Neural progenitor cell (in vitro differentiated cells): Measurements from ENCODE around the gene UBLCP1. TPM values are rescaled to one million over a fixed set of nuclear protein-coding genes. Genes with fewer than 3 reads are reported as not detected.

ENCODE experiments used
- DNase-seq: peaks from one replicate; pipeline ENCODE4 v3.0.0-alpha.2; 2016; ENCODE audit warnings: low spot score
- H2AFZ ChIP-seq: fragments of 200-600 bp; sonication (generic); replicated peaks from 2 replicates; pipeline ENCODE4 v1.6.1; 2016; ENCODE audit warnings: antibody characterized with exemption
- H3F3A ChIP-seq: fragments of 200-600 bp; sonication (generic); 2 replicates; pipeline ENCODE4 v1.6.1; 2016; ENCODE audit warnings: antibody characterized with exemption, low read depth
- H3K27ac ChIP-seq: fragments of 200-600 bp; sonication (generic); 2 replicates; pipeline ENCODE4 v1.5.1; 2016; ENCODE audit warnings: mild to moderate bottlenecking
- H3K27me3 ChIP-seq: fragments of 200-600 bp; sonication (generic); 2 replicates; pipeline ENCODE4 v1.6.1; 2016; ENCODE audit warnings: mild to moderate bottlenecking, moderate library complexity
- H3K36me3 ChIP-seq: fragments of 200-600 bp; sonication (generic); 2 replicates; pipeline ENCODE4 v1.5.1; 2016
- H3K4me1 ChIP-seq: fragments of 200-600 bp; sonication (generic); 2 replicates; pipeline ENCODE4 v1.6.1; 2016; ENCODE audit warnings: mixed run types
- H3K4me2 ChIP-seq: fragments of 200-600 bp; sonication (generic); 2 replicates; pipeline ENCODE4 v1.6.1; 2016
- H3K4me3 ChIP-seq: fragments of 200-600 bp; sonication (generic); 2 replicates; pipeline ENCODE4 v1.5.1; 2016
- H3K79me2 ChIP-seq: fragments of 200-600 bp; sonication (generic); 2 replicates; pipeline ENCODE4 v1.6.1; 2016; ENCODE audit warnings: low read depth
- H3K9ac ChIP-seq: fragments of 200-600 bp; sonication (generic); 2 replicates; pipeline ENCODE4 v1.6.1; 2016
- H3K9me3 ChIP-seq: fragments of 200-600 bp; sonication (generic); 2 replicates; pipeline ENCODE4 v1.5.1; 2016; ENCODE audit warnings: low read depth
- H4K20me1 ChIP-seq: fragments of 200-600 bp; sonication (generic); 2 replicates; pipeline ENCODE4 v1.6.1; 2016; ENCODE audit warnings: low read depth
- H3K27ac Mint-ChIP-seq: 3 replicates; pipeline ENCODE4 v1.8.0; 2021; ENCODE audit warnings: mixed read lengths
- H3K27me3 Mint-ChIP-seq: 2 replicates; pipeline ENCODE4 v1.8.0; 2022; ENCODE audit warnings: low read depth, mild to moderate bottlenecking, inconsistent platforms, moderate library complexity, mixed read lengths; ENCODE audit not compliant: insufficient read depth
- H3K36me3 Mint-ChIP-seq: 3 replicates; pipeline ENCODE4 v1.8.0; 2021; ENCODE audit warnings: mixed read lengths
- H3K4me1 Mint-ChIP-seq: 3 replicates; pipeline ENCODE4 v1.8.0; 2021; ENCODE audit warnings: mixed read lengths
- H3K4me3 Mint-ChIP-seq: 3 replicates; pipeline ENCODE4 v1.8.0; 2021; ENCODE audit warnings: mild to moderate bottlenecking, moderate library complexity, mixed read lengths
- H3K9me3 Mint-ChIP-seq: 3 replicates; pipeline ENCODE4 v1.8.0; 2020; ENCODE audit warnings: mixed read lengths
- CTCF ChIP-seq: fragments of 200-600 bp; sonication (generic); IDR thresholded peaks from 2 replicates; pipeline ENCODE4 v1.5.1; 2017; ENCODE audit warnings: antibody characterized with exemption, mild to moderate bottlenecking
- EZH2 ChIP-seq: fragments of 200-600 bp; sonication (generic); IDR thresholded peaks from 2 replicates; pipeline ENCODE4 v1.6.1; 2017; ENCODE audit warnings: antibody characterized with exemption, mild to moderate bottlenecking, moderate library complexity
- EZH2phosphoT487 ChIP-seq: fragments of 200-600 bp; sonication (generic); IDR thresholded peaks from 2 replicates; pipeline ENCODE4 v1.6.1; 2017; ENCODE audit warnings: antibody characterized with exemption
- total RNA-seq: library from RNA; depleted of rRNA; stranded (reverse); fragments of >200 nt; gene quantifications from 2 replicates; pipeline ENCODE4 v1.2.3, GENCODE V29; 2015; ENCODE audit warnings: low replicate concordance

UBLCP1 gene
- total RNA-seq, 1 donor from 2014 or later: 79.1 TPM

- peaks cover 3% of the 10 kb centered on the region for H3K27me3 Mint-ChIP-seq
- no peaks in the 10 kb centered on the region for H4K20me1 ChIP-seq
- H3K9me3 Mint-ChIP-seq: peaks cover 18% of the 10 kb centered on the region
Measured at GRCh38 chr5:159303286-159303685, 40.2 kb downstream of the UBLCP1 start.

GRCh38 chr5:159304961-159305595, 42.0 kb downstream of the UBLCP1 start:
- no peaks in the 10 kb centered on the region for H3K36me3 ChIP-seq
- H3K9ac ChIP-seq: no peak overlapping the region
- no peak overlapping the region for H3K27ac ChIP-seq
- Mint-ChIP-seq H3K27ac (no peak overlapping the region), H3K4me3 (no peak overlapping the region), H3K27me3 (peaks cover 12% of the 10 kb centered on the region), H3K9me3 (peaks cover 12% of the 10 kb centered on the region), H3K36me3 (no peaks in the 10 kb centered on the region), H3K4me1 (no peaks in the 10 kb centered on the region)
- no peak overlapping the region for H2AFZ ChIP-seq
- DNase-seq: no peak
- H3K27me3 ChIP-seq: peaks cover 29% of the 10 kb centered on the region
- no peaks in the 10 kb centered on the region for H3K4me1 ChIP-seq
- no peak for TF ChIP-seq CTCF
- TF ChIP-seq EZH2: no peak
- no peak for TF ChIP-seq EZH2phosphoT487
- H3F3A ChIP-seq: no peaks in the 10 kb centered on the region
- no peaks in the 10 kb centered on the region for H4K20me1 ChIP-seq
- H3K79me2 ChIP-seq: no peaks in the 10 kb centered on the region
- no peak overlapping the region for H3K4me2 ChIP-seq
- H3K4me3 ChIP-seq: no peak overlapping the region
- no peaks in the 10 kb centered on the region for H3K9me3 ChIP-seq

More at GRCh38 chr5:159303286-159303685, 40.2 kb downstream of the UBLCP1 start:
- Histone ChIP-seq H3K79me2 (no peaks in the 10 kb centered on the region), H3F3A (no peaks in the 10 kb centered on the region), H3K4me2 (no peak overlapping the region), H3K36me3 (no peaks in the 10 kb centered on the region), H3K4me3 (no peak overlapping the region), H3K9me3 (no peaks in the 10 kb centered on the region), H3K27me3 (peaks cover 11% of the 10 kb centered on the region), H3K4me1 (no peaks in the 10 kb centered on the region), H2AFZ (no peak overlapping the region), H3K27ac (no peak overlapping the region), H3K9ac (no peak overlapping the region)
- H3K36me3 Mint-ChIP-seq: no peaks in the 10 kb centered on the region
- H3K4me3 Mint-ChIP-seq: no peak overlapping the region
- no peak for DNase-seq
- no peaks in the 10 kb centered on the region for H3K4me1 Mint-ChIP-seq
- no peak for TF ChIP-seq CTCF
- no peak for TF ChIP-seq EZH2
- TF ChIP-seq EZH2phosphoT487: no peak
- no peak overlapping the region for H3K27ac Mint-ChIP-seq

GRCh38 chr5:159309689-159310433, 46.8 kb downstream of the UBLCP1 start:
- no peaks in the 10 kb centered on the region for H3F3A ChIP-seq
- peak overlapping the region; percentile 32 for H3K4me3 ChIP-seq
- H3K27me3 ChIP-seq: peaks cover 63% of the 10 kb centered on the region
- H3K4me3 Mint-ChIP-seq: no peak overlapping the region
- H3K27ac Mint-ChIP-seq: no peak overlapping the region
- H4K20me1 ChIP-seq: no peaks in the 10 kb centered on the region
- peaks cover 27% of the 10 kb centered on the region for H3K27me3 Mint-ChIP-seq
- peak overlapping the region; percentile 33 for H2AFZ ChIP-seq
- H3K36me3 ChIP-seq: no peaks in the 10 kb centered on the region
- H3K9me3 Mint-ChIP-seq: no peaks in the 10 kb centered on the region
- no peaks in the 10 kb centered on the region for H3K9me3 ChIP-seq
- H3K4me1 ChIP-seq: peaks cover 5% of the 10 kb centered on the region
- peaks cover 3% of the 10 kb centered on the region for H3K4me1 Mint-ChIP-seq
- H3K9ac ChIP-seq: no peak overlapping the region
- H3K36me3 Mint-ChIP-seq: no peaks in the 10 kb centered on the region
- H3K4me2 ChIP-seq: peak overlapping the region; percentile 73
- no peak overlapping the region for H3K27ac ChIP-seq
- H3K79me2 ChIP-seq: no peaks in the 10 kb centered on the region
- DNase-seq: no peak
- TF ChIP-seq EZH2: no peak
- TF ChIP-seq EZH2phosphoT487: no peak
- TF ChIP-seq CTCF: no peak
